ENCODE measurements around the gene CRHR2.

CRHR2 gene

DNA sequence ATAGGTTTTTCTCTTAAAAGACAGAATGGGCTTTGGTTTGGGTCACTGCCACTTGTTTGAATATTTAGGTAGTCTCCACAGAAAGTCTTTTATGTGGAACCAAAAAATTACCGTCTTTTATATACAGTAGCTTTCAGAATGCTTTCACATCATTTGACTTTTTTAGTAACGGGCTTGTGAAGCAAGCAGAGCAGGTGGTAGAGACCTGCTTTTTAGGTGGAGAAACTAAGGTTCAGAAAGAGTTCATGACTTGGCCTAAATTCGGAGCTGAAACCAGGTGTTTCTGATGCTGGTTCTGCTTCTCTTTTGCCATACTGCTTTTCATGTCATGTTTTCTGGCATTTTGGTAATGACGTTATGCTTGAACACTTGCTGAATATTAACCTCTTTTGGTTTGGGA is 51.3 kb downstream of the CRHR2 start:
- no peak for TF ChIP-seq POLR2AphosphoS5 (IDR thresholded peaks at IDR 0.05; ENCODE audit: low read depth)
- Histone ChIP-seq H3K27ac (replicated peaks) (no peak overlapping the region), H3K27me3 (ENCODE audit: insufficient read depth, poor library complexity, severe bottlenecking) (no peaks in the 10 kb centered on the region), H3K4me3 (replicated peaks; ENCODE audit: insufficient read depth, low read length) (no peak overlapping the region)
- no peak for DNase-seq (ENCODE audit: low read depth in 1 of 2, low spot score in 1 of 2)

DNA sequence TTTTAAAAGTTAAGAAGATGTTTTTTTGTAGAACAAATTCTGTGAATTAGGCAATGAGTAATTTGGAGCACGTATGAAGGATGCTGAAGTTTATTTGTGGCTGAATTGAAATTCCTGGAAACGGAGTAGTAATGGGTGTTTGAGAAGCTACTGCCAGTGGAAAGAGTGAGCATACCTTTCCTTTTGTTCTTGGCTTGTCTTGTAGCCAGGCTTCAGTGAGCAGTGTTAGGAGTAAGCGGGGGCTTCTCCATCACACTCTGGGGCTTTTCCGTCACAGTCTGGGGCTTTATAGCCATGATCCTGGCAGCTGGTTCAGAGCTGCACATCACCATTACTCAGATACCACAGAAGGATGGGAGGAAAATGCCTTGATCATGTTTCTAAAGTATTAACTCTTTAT is 55.2 kb downstream of the CRHR2 start:
- Histone ChIP-seq H3K27ac (replicated peaks) (no peak overlapping the region), H3K27me3 (ENCODE audit: insufficient read depth, poor library complexity, severe bottlenecking) (no peaks in the 10 kb centered on the region), H3K4me3 (replicated peaks; ENCODE audit: insufficient read depth, low read length) (no peak overlapping the region)
- TF ChIP-seq POLR2AphosphoS5 (IDR thresholded peaks at IDR 0.05; ENCODE audit: low read depth) = no peak
- DNase-seq (ENCODE audit: low read depth in 1 of 2, low spot score in 1 of 2) = no peak

DNA sequence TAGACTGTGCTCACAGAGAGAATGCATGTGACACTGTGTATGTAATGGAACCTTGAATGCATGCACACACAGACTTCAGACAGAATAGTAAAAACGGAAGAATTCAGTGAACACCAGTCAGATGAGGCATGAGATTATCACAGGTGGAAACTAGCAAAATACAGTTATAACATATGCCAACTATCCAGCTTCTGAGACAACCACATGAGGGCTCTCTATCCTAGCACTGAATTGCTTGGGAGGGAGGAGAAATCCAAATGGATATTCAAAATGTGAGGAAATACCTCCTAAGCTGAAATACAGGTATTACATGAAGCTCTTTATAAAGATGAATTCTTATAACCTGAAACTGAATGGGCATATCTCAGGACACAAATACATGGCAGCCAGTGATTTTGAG is 57.0 kb downstream of the CRHR2 start:
- no peak overlapping the region for H3K4me3 ChIP-seq (replicated peaks; ENCODE audit: insufficient read depth, low read length)
- no peak for TF ChIP-seq SPI1 (IDR thresholded peaks at IDR 0.05; ENCODE audit: borderline replicate concordance, low read depth)
- TF ChIP-seq, protein P1, sequence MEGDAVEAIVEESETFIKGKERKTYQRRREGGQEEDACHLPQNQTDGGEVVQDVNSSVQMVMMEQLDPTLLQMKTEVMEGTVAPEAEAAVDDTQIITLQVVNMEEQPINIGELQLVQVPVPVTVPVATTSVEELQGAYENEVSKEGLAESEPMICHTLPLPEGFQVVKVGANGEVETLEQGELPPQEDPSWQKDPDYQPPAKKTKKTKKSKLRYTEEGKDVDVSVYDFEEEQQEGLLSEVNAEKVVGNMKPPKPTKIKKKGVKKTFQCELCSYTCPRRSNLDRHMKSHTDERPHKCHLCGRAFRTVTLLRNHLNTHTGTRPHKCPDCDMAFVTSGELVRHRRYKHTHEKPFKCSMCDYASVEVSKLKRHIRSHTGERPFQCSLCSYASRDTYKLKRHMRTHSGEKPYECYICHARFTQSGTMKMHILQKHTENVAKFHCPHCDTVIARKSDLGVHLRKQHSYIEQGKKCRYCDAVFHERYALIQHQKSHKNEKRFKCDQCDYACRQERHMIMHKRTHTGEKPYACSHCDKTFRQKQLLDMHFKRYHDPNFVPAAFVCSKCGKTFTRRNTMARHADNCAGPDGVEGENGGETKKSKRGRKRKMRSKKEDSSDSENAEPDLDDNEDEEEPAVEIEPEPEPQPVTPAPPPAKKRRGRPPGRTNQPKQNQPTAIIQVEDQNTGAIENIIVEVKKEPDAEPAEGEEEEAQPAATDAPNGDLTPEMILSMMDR (IDR thresholded peaks at IDR 0.05; ENCODE audit: insufficient read depth, low read length) = no peak
- no peak for TF ChIP-seq POLR2AphosphoS5 (IDR thresholded peaks at IDR 0.05; ENCODE audit: low read depth)
- TF ChIP-seq, protein P2, sequence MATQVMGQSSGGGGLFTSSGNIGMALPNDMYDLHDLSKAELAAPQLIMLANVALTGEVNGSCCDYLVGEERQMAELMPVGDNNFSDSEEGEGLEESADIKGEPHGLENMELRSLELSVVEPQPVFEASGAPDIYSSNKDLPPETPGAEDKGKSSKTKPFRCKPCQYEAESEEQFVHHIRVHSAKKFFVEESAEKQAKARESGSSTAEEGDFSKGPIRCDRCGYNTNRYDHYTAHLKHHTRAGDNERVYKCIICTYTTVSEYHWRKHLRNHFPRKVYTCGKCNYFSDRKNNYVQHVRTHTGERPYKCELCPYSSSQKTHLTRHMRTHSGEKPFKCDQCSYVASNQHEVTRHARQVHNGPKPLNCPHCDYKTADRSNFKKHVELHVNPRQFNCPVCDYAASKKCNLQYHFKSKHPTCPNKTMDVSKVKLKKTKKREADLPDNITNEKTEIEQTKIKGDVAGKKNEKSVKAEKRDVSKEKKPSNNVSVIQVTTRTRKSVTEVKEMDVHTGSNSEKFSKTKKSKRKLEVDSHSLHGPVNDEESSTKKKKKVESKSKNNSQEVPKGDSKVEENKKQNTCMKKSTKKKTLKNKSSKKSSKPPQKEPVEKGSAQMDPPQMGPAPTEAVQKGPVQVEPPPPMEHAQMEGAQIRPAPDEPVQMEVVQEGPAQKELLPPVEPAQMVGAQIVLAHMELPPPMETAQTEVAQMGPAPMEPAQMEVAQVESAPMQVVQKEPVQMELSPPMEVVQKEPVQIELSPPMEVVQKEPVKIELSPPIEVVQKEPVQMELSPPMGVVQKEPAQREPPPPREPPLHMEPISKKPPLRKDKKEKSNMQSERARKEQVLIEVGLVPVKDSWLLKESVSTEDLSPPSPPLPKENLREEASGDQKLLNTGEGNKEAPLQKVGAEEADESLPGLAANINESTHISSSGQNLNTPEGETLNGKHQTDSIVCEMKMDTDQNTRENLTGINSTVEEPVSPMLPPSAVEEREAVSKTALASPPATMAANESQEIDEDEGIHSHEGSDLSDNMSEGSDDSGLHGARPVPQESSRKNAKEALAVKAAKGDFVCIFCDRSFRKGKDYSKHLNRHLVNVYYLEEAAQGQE (IDR thresholded peaks at IDR 0.05; ENCODE audit: insufficient replicate concordance, low read depth) = no peak
- TF ChIP-seq GABPA (IDR thresholded peaks at IDR 0.05; ENCODE audit: low read depth) = no peak
- no peaks in the 10 kb centered on the region for H3K27me3 ChIP-seq (ENCODE audit: insufficient read depth, poor library complexity, severe bottlenecking)
- no peak for DNase-seq (ENCODE audit: low read depth in 1 of 2, low spot score in 1 of 2)
- H3K27ac ChIP-seq (replicated peaks) = no peak overlapping the region

DNA sequence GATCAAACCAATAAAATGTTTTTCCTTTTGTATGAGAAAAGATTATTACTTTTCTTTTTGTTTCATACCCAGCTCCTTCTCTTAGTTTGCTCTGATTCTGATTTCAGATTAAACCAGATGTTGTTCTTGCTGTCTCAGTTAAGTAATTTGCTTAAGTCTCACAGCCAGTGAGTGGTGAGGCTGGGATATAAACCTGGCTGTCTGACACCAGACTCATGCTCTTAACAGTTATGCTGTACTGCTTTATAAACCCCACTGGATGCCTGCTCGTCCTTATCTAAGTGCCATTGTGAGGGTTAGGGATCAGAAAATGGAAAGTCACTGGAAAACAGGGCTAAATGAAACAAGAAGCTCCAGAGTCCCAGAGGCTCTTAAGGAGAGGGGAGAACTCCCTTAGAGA is 63.3 kb downstream of the CRHR2 start:
- TF ChIP-seq SPI1 (IDR thresholded peaks at IDR 0.05; ENCODE audit: borderline replicate concordance, low read depth) (no peak), POLR2AphosphoS5 (IDR thresholded peaks at IDR 0.05; ENCODE audit: low read depth) (no peak), GABPA (IDR thresholded peaks at IDR 0.05; ENCODE audit: low read depth) (no peak)
- TF ChIP-seq, protein P1 (IDR thresholded peaks at IDR 0.05; ENCODE audit: insufficient read depth, low read length) = no peak
- TF ChIP-seq, protein P2 (IDR thresholded peaks at IDR 0.05; ENCODE audit: insufficient replicate concordance, low read depth) = no peak
- DNase-seq (ENCODE audit: low read depth in 1 of 2, low spot score in 1 of 2) = no peak
- Histone ChIP-seq H3K4me3 (replicated peaks; ENCODE audit: insufficient read depth, low read length) (no peak overlapping the region), H3K27me3 (ENCODE audit: insufficient read depth, poor library complexity, severe bottlenecking) (no peaks in the 10 kb centered on the region), H3K27ac (replicated peaks) (no peak overlapping the region)

- Histone ChIP-seq H3K27me3 (ENCODE audit: insufficient read depth, poor library complexity, severe bottlenecking) (no peaks in the 10 kb centered on the region), H3K27ac (replicated peaks) (no peak overlapping the region), H3K4me3 (replicated peaks; ENCODE audit: insufficient read depth, low read length) (no peak overlapping the region)
- TF ChIP-seq, protein P2 (IDR thresholded peaks at IDR 0.05; ENCODE audit: insufficient replicate concordance, low read depth) = no peak
- TF ChIP-seq, protein P1 (IDR thresholded peaks at IDR 0.05; ENCODE audit: insufficient read depth, low read length) = no peak
- TF ChIP-seq GABPA (IDR thresholded peaks at IDR 0.05; ENCODE audit: low read depth) (no peak), POLR2AphosphoS5 (IDR thresholded peaks at IDR 0.05; ENCODE audit: low read depth) (no peak), SPI1 (IDR thresholded peaks at IDR 0.05; ENCODE audit: borderline replicate concordance, low read depth) (no peak)
- DNase-seq (ENCODE audit: low read depth in 1 of 2, low spot score in 1 of 2) = no peak
Measured at GRCh38 chr7:30618080-30618676, 64.1 kb downstream of the CRHR2 start.

Data from HL-60 (cell line).